GM19043 (cell line): Measurements from ENCODE around the gene ARHGAP11A.

Source experiments
- ATAC-seq: cut with Tn5 transposase; IDR thresholded peaks from one replicate; pipeline ENCODE4 v1.9.1; 2021; ENCODE audit warnings: low read depth; ENCODE audit not compliant: unreplicated experiment

The ARHGAP11A gene

DNA sequence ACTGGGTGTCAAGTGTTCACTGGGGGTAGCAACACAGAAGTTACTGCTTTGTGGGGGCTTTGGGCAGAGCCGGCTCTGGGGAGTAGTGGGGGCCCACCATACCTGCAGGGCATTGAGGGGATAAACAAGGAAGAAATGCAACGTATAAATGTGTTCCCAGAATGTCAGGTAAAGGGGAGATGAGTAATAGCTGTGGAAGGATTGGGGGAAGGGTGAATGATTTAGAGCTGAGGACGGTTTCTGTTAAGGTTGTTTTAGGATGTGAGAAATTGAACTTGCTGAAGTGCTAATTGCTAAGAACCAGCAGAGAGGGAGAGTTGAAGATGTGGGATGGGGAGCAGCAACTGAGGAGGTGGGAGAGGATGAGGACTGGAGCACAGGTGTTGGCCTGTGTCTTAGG lies 36.9 kb downstream of the ARHGAP11A start:
- no peak for ATAC-seq

DNA sequence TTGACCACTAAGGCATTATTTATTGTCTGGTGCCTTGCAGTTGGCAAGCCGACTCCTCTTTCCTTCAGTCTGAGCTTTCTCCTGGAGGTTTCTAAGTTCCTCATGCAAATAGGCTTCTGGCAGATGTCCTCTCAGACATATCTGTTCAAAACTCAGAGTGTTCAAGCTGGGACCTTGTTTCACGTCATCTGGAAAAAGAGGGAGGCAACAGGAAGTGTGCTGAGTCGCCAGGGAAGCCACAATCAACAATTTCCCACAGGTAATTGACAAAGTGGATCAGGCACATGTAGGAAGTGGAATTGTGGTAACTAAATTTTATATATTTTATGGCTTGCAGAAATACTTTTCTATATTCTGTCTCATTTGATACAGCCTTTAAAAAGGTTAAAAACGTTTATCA lies 40.8 kb downstream of the ARHGAP11A start:
- no peak for ATAC-seq

DNA sequence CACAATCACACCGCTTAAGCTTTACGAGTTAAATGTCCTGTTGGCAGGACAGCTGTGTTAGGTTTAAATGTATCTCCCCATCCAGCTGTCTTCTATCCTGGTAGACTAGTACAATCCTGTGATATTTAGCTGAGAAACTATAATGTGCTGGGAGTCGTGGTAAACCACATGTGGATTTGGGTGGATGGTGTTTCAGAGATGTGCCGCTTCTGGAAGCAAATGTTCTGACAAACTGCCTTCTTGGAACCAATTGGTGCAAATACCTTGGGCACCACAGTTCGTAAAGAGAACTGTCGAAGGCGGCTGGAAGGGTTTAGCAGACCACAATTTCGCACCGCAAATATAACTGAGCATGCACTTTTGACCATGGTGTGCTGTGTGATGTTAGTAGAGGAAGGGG lies 41.2 kb downstream of the ARHGAP11A start:
- no peak for ATAC-seq

DNA sequence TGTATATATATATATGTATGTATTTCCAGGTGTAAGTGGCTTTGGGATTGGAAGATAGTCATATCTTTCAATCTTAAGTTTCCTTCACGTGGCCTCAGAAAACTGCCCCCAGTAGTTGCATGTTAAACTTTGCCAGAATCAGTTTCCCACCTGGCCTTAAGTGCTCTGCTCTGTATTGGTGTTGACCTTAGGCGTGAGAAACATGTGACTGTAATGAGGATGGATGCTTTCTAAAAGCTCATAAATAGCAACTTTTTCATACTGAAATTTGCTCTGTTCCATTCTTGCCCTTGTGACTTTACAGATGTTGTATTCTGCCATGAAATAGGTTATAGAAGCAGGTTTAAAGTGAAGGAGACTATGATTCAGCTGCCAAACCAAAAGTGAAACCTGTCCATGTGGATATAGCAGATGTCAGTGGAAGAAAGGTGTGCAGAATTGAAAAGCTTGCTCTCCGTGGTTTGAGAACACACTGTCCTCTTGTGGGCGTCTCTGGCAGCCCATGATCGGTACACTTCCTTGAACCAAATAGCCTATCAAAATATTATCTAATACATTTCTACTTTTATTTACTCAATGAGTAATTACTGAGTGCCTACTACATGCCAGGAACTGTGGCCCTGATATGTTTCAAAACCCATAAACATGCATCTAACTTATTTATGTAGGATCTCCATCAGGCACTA lies 42.0 kb downstream of the ARHGAP11A start:
- no peak for ATAC-seq

DNA sequence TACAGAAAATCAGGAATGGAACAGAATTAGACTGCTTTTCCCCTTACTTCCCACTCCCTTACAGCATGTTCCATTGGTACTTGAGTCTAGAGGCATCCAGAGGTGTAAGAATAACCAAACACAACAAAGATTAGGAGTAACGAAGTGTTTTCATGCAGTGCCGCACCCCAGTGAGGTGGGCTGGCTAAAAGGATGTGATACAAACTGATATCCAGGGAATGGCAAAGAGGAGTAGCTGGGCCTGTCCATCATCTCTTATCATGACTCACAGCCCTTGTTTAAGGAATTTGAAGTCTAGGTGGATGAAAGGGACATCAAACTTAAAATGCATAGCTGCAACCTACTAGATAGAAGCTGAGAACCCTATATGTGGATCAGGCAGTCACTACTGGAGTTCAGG lies 42.6 kb downstream of the ARHGAP11A start:
- ATAC-seq = no peak

DNA sequence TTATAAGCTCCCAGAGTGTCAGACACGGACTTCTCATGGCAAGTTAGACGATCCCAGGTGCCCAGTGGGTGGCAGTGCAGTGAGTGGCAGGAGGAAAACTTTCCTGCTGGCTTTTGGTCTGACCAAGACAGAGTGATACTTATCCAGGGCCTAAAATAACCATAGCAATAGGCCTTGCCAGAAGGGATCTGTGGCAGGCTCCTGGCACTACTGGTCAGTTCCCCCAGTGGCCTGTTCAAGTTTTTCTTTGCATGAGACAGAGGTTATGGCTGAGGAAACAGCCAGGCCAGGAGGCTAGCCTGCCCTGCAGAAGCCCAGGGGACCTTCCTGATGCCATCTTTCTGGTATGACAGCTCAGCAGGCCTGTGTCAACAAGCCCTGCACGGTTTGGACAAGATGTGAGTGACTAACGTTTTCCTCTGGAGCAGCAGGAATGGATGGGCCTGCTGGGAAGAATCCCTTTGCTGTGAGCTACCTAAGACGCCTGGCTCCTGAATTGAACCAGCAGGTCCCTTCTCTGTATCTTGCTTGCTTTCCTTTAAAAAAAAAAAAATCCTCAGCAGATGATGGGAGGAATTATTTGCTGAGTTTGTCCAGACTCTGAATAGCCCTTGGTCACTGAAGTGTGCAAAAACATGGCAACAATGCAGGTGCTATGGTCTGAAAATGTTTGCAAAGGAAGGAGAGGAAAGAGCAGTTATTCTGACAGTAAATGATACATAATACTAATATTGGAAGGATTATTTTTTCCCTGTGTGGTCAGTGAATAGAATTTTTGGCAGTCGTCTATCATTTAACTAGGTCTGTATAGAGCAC lies 44.2 kb downstream of the ARHGAP11A start:
- no peak for ATAC-seq

DNA sequence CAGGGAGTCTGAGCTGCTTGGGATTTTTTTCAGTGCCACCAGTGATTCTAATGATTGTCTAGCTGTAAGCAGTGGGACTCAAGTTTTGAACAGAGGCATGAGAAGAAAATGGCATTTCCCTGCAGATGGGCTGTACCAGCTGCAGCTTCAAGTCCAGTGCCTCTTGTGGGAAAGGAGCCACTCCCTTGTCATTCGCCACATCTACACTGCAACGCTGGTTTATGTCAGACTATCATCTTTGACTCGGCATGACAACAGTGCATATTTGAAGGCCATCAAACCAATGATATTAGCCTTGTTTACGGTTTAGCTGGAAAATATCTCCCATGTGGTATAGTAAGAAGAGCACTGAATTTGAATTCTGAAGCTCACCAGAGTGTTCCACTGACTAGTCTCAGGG lies 48.4 kb downstream of the ARHGAP11A start:
- no peak for ATAC-seq

DNA sequence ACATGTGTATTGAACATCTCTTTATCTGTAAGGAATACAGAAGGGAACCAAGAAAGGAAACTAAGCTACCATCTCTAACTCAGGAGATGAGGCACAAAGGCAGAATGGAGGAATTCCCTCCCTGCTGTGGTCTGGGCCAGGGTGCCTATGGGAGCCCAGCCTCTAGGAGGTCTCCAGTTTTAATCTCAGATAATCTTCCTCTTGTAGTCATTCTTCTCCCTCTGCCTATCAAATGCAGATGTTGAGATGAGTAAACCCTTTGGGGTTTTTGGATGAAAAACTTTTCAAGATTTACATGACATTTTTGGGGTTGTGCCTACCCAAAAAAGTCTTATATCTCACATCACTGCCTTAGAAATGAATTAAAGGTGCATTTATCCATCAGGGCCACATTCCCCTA lies 49.5 kb downstream of the ARHGAP11A start:
- ATAC-seq = no peak

DNA sequence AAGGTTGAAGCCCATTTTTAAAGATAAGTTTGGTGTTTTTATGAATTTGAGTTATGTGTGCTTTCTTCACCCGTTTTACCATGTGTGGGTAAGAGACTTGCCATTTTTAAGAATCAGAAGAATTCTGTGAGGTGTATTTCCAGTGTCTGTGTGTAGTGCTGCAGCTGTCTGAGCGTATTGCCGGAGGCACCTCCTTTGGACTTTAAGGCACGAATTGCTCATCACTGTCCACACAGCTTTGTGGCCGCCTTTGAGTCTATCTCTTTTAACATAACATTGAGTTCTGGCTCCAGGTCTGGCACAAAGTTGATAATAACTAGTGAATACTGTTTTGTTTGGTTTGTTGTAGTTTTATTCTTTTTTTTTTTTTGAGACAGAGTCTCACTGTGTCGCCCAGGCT lies 52.0 kb downstream of the ARHGAP11A start:
- no peak for ATAC-seq

DNA sequence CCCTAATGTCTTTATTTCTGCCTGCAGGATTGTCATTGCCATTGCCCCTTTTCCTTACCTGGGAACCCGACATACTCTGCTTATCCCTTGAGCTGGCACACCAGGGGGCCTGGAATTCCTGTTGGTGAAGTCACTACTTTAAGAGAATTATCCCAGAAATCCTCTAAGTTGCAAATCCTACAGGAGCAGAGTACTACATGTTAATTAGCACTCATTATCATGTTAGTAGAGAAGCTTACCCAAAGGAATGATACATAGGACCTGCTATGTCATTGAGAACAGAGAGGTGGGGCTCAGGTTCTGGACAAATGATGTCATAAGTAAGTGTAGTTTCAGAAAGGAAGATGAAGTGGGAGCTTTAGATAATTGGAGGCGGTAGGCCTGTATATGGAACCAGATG lies 53.6 kb downstream of the ARHGAP11A start:
- ATAC-seq = no peak

DNA sequence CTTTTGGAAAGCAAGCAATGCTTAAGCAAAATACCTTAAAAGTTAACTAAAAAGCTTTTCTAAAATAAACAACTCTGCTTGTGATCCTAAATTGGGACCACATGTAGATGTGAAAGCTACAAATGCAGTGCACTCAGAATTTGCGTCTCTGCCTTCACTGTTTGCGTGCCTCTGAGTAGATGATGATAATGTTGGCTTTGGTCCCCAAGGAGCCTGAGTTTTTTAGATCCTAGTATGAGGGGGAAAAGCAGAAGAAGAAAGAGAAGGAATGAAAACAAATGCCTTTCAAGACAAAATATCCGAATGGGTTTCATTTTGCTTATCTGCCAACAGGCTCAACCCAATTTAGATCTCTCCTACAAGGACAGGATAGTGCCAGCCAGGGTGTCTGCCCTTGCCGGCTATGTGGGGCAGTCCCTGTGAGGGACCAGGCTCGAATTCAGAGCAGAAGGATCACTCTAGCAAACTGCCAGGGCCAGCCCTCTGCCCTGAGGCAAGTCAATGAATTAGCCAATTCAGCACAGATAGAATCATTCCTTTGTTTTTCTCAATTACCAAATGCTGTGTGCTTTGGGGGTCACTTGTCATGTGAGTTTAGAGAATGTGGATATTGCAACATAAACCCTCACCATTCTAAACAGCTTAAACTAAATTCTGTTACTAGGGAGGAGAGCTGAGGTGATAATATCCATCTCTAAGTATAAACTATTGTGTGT lies 54.8 kb downstream of the ARHGAP11A start:
- no peak for ATAC-seq

DNA sequence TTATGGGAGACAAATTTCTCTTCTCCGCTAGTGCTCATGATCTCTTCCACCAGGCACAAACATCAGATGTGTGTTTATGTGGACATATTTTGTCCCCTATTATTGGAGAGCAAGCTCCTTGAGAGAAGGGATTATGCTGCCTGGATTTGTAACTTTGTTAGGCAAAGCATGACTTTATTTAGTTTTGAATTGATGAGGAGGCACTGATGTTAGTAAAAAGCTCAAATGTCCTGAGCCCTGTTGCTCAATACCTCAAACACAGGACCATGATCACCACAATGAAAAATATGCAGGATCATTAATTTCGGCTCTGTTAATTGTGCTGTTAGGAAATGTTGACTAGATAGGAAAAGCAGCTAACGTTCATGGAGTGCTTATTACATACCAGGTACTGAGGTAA lies 55.3 kb downstream of the ARHGAP11A start:
- no peak for ATAC-seq

DNA sequence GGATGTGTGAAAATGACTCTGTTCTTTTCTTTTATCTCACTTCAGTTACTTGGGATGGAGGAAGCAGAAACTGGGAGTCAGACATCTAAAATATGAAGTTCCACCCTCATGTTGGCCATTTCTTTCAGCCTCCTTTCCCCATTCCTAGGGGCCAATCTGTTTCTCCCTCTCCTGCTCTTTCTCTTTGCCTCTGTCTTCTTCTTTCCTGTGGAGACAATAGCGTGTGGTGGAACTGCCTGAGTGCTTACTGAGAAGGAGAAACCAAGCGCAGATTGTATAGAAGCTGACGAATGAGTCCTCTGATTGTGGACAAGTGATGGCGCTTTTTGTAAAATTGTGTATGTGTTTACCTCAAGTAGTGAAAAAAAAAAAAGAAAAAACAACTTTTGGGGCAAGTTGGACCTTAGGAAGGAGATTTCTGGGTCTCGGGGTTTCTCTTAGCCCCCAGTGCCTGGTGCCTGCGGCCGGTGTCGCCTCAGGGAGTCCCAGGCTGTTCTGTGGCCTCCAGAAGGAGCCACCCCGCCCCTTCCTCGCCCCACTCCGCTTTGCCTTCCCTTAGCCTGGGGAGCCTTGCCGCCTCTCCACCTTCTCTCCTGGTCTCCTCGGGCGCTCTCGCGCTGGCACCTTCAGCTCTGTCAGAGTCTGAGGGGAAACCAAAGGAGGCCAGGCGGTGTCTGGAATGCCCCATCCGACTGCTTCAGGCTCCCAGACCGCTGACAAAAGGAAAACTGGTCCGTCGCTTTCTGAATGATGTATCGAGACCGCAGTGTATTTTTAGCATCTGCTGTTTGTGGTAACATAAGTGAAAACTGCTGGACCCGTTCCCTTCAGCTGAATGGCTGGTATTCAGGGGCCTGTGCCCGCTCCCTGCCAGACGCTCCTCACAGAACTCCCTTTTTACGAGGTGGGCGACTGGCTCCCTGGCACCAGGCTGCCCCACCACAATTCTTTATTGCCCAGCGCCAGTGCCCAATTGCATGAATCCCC lies 56.3 kb downstream of the ARHGAP11A start:
- ATAC-seq = no peak

DNA sequence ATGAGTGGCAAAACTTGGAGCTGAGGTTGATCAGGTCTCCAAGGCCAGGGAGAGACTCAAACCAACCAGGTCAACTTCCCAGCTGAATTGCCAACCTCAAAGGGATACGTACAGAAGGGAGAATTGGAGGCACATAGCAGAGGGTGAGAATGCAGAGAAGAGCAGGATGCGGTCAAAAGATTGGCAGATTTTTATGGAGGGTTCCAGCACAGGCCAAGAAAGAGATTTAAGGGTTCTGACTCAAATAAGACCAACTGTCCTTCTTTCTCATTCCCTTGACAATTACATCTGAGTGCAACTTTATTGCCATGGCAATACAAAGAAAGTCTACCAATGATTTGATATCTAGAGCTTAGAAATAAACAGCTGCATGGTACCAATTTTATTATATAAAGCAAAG lies 59.4 kb downstream of the ARHGAP11A start:
- no peak for ATAC-seq

DNA sequence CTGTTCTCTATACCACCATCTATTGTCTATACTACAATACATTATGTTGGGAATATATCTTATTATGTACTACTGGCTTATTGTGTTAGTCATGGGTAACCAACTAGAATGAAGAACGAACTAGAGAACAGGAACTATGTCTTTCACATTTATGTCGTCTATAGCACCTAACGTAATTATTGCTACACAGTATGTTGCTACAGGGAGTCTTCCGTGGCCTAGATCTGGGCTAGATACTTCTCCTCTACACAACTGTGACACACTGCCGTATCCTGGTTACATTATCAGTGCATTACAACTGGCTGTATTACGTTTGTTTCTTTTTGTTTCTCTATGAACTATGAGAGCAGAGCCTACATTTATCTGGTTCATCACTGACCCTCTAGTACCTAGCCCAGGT lies 60.2 kb downstream of the ARHGAP11A start:
- ATAC-seq = no peak

DNA sequence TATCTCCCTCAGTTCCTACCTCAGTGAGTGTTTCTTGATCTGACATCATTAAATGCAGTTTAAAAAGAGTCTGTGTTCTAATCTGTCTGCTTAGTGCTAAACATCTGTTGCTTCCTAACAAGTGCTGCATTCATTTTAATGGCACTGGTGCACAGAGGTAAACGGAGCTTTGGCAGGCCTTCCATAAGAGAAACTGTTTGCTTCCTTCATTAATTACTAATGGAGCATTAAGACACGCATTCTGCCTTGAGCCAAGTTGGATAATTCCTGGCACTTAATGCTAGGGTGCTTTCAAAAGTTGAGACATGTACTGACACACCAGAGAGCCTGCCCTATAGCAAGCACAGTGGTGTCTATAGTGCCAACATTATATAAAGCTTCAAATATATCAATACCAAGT lies 60.9 kb downstream of the ARHGAP11A start:
- no peak for ATAC-seq

DNA sequence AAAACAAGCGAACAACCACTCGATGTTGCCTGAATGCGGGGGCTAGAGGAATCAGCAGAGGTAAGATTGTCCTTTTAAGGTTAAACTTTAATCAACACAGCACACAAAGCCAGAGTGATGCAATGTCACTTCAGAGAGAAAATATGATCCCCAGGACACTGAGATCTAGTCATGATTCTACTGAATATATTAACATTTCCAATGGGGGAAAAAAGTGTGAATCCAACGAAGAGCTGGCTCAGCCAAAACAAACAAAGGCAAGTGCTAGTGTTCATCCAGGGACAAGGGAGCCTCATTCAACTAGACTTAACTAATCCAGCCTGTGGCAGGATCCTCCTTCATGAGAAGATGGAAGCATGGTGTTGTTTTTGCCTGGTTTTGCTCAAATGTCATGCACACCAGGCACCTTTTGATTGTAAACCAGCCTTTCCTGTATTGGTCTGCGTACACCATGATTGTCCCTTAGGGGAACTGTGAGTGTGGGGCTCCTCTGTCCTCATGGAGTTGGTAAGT lies 62.0 kb downstream of the ARHGAP11A start:
- no peak for ATAC-seq

DNA sequence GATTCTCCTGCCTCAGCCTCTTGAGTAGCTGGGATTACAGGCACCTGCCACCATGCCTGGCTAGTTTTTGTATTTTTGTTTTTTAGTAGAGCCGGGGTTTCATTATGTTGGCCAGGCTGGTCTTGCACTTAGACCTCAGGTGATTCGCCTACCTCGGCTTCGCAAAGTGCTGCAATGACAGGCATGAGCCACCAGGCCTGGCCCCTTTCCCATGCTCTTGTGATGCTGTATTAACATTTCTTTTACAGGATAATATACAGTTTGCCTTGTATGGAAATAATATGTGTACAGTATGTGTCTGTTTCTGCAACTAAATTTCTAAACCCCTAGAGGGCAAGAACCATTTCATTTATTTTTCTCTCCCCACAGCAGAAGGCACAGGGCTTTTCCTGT lies 64.0 kb downstream of the ARHGAP11A start:
- ATAC-seq = no peak

DNA sequence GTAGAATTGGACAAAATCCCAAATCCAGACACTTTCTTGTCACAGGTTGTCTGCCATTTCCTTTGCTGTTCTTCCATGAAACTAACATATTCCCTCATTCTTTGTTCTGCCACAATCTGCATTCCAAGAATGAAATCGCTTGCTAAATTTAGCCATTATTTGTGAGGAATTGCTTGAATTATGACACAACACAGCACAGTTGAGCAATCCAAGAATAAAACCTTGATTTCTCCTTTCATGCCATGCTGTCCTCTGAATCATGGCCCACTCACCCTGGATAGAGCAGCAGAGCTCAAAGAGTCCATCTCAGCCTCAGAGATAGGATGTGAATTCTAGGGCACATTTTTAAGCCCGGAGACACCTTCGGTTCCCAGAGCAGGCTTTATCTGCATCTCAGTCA lies 67.3 kb downstream of the ARHGAP11A start:
- ATAC-seq = no peak

DNA sequence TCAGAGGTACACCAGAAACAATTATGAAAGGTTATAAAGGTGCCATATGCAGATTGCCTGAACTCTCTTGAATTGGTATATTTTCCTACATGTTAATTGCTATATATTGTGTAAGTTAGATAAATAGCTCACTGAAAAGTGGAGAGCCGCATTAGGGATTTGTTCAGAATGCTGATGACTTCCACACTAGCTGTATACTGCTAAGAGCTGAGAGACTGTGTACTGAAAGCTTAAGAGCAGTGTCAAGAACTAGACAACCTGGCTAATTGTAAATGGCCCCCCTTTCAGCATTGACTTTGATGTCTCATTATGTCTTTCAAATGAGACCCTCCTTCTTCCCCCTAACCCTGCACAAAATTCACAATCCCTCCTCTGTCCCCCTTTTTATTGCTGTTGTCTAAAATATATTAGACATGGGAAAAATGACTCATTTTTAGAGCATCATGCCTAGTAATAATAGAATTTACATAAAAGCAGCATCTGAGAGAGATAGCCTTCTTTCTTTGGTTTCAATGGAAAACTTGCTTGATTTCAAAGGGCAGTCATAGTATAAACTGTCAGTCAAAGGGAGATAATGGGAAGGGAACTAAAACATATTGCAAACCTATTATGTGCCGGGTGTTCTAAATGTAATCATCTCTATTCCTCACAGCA lies 67.8 kb downstream of the ARHGAP11A start:
- no peak for ATAC-seq
